ENCODE results near the gene RFXAP. TPM values are rescaled to one million over a fixed set of nuclear protein-coding genes. Genes with fewer than 3 reads are reported as not detected.

RFXAP gene
- total RNA-seq, 2 donors from 2014 or later, result 5.7 to 16.9 TPM

DNA sequence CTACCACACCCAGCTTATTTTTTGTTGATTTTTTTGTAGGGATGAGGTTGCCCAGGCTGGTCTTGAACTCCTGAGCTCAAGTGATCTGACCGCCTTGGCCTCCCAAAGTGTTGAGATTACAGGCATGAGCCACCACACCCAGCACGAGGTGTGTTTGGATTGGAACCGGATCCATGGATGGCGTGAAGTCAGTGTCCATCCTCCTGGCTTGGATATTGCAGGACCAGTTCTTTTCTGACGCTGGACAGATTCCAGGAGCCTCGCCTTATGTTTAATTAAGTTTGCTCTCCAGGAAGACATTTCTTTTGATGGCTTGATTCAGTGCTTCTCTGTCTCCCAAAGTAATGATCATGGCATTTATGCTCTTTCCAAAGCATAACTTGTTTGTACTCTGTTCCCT lies 14.4 kb upstream of the RFXAP start:
- ATAC-seq (no peak), DNase-seq (ENCODE audit: low spot score in 2 of 2) (no peak)
- Mint-ChIP-seq H3K36me3 (no peaks in the 10 kb centered on the region), H3K27ac (no peak overlapping the region), H3K9me3 (no peaks in the 10 kb centered on the region)

- H3K36me3 Mint-ChIP-seq, result no peaks in the 10 kb centered on the region
- no peak overlapping the region for H3K27ac Mint-ChIP-seq
- DNase-seq (ENCODE audit: low spot score in 2 of 2) (no peak), ATAC-seq (no peak)
- H3K9me3 Mint-ChIP-seq, result no peaks in the 10 kb centered on the region
Measured at GRCh38 chr13:36806102-36806501, 12.9 kb upstream of the RFXAP start.

GRCh38 chr13:36807616-36808015 lies 11.4 kb upstream of the RFXAP start:
- ATAC-seq (no peak), DNase-seq (ENCODE audit: low spot score in 2 of 2) (no peak)
- Mint-ChIP-seq H3K36me3 (no peaks in the 10 kb centered on the region), H3K27ac (no peak overlapping the region), H3K9me3 (no peaks in the 10 kb centered on the region)

GRCh38 chr13:36813225-36813624 lies 5.8 kb upstream of the RFXAP start:
- H3K36me3 Mint-ChIP-seq, result no peaks in the 10 kb centered on the region
- DNase-seq (ENCODE audit: low spot score in 2 of 2), result no peak
- no peak for ATAC-seq

DNA sequence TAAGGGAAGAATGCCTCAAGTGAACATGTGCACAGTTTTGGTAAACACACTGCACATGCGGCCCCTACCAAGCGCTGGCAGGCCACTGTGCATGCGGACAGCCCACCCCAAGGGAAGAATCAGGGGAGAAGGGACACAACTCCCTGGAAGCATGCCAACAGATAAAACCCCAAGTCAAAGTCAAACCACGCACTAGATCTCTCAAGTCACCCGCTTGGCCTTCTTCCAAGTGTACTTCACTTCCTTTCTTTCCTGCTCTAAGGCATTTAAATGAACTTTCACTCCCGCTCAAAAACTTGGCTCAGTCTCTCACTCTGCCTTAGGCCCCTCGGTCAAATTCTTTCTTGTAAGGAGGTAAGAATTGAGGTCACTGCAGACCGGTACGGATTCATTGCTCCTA lies 4.6 kb upstream of the RFXAP start:
- DNase-seq (ENCODE audit: low spot score in 2 of 2), result no peak
- Mint-ChIP-seq H3K27ac (no peak overlapping the region), H3K36me3 (peaks cover 0 to 4% of the 10 kb centered on the region in 2 donors), H3K9me3 (no peaks in the 10 kb centered on the region)
- no peak for ATAC-seq

More at GRCh38 chr13:36813225-36813624, 5.8 kb upstream of the RFXAP start:
- Mint-ChIP-seq H3K9me3 (no peaks in the 10 kb centered on the region), H3K27ac (no peak overlapping the region)

GRCh38 chr13:36815062-36815461 lies 4.0 kb upstream of the RFXAP start:
- Mint-ChIP-seq H3K9me3 (no peaks in the 10 kb centered on the region), H3K36me3 (peaks cover 0 to 10% of the 10 kb centered on the region in 2 donors), H3K27ac (no peak overlapping the region)
- DNase-seq (ENCODE audit: low spot score in 2 of 2), result no peak
- no peak for ATAC-seq

DNA sequence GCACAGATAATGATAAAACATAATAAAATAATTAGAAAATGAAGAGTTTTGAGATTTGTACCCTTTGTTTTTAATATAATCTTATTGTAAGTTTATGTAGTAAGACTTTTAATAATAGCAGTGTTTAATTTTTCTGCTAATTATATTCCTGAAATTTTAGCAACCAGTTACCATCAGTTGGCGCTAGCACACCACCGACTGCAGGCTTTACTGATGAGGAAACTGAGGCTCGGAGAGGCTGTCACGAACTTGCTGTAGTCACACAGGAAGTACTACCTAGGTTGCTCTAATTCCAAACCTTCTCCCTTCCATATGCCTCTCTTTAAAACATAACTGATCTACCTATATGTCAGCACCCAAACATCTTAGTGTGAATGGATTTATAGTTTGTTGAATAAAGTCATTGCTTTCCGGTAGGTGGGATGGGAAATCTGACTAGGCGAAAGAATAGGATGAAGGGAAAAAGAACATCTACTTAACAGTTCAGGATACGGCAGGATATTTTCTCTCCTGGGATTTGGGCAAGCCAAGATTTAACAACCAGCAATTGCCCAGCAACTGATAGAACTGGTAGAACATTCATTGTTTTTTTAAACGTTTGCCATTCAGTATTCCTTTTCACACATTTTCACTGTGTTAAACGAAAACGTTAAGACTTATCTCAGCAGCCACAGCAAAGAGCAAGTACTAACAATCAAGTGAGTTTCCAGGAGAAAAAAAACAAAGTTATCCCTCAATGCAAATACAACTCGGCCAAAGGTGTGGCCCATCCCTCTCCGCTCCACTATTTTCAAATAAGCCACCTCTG lies 822 bp upstream of the RFXAP start:
- H3K27ac Mint-ChIP-seq, result peak overlapping the region; percentile 69 to 92
- no peak for ATAC-seq
- peaks cover 5 to 10% of the 10 kb centered on the region in 2 donors for H3K36me3 Mint-ChIP-seq
- no peaks in the 10 kb centered on the region for H3K9me3 Mint-ChIP-seq
- no peak for DNase-seq (ENCODE audit: low spot score in 2 of 2)

DNA sequence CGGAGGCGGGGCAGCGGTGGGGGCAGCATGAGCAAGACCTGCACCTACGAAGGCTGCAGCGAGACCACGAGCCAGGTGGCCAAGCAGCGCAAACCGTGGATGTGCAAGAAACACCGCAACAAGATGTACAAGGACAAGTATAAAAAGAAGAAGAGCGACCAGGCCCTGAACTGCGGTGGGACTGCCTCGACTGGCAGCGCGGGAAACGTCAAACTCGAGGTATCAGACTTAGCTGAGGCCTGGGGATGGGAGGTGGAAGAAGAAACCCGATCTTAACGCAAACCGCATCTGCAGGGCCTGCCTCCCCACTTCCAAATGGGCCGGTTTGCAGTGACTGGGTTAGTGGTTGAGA lies 693 bp downstream of the RFXAP start:
- peaks cover 11 to 13% of the 10 kb centered on the region in 2 donors for H3K36me3 Mint-ChIP-seq
- H3K27ac Mint-ChIP-seq, result peak overlapping the region; percentile 91 to 92
- peak; percentile 21 to 29 for ATAC-seq
- no peaks in the 10 kb centered on the region for H3K9me3 Mint-ChIP-seq
- DNase-seq (ENCODE audit: low spot score in 2 of 2), result peak; percentile 28 to 56

- peak overlapping the region; percentile 91 to 92 for H3K27ac Mint-ChIP-seq
- DNase-seq (ENCODE audit: low spot score in 2 of 2) (no peak), ATAC-seq (peak; percentile 60 to 77)
- peaks cover 16 to 18% of the 10 kb centered on the region in 2 donors for H3K36me3 Mint-ChIP-seq
- no peaks in the 10 kb centered on the region for H3K9me3 Mint-ChIP-seq
Measured at GRCh38 chr13:36820222-36820621, 1.2 kb downstream of the RFXAP start.

GRCh38 chr13:36822785-36823184 lies 3.8 kb downstream of the RFXAP start:
- peaks cover 17 to 19% of the 10 kb centered on the region in 2 donors for H3K36me3 Mint-ChIP-seq
- H3K9me3 Mint-ChIP-seq, result no peaks in the 10 kb centered on the region
- ATAC-seq (no peak), DNase-seq (ENCODE audit: low spot score in 2 of 2) (no peak)
- no peak overlapping the region for H3K27ac Mint-ChIP-seq

- H3K36me3 Mint-ChIP-seq, result peaks cover 6 to 12% of the 10 kb centered on the region in 2 donors
- no peak for ATAC-seq
- DNase-seq (ENCODE audit: low spot score in 2 of 2), result no peak
- H3K27ac Mint-ChIP-seq, result no peak overlapping the region
- no peaks in the 10 kb centered on the region for H3K9me3 Mint-ChIP-seq
Measured at GRCh38 chr13:36829753-36830152, 10.7 kb downstream of the RFXAP start.

DNA sequence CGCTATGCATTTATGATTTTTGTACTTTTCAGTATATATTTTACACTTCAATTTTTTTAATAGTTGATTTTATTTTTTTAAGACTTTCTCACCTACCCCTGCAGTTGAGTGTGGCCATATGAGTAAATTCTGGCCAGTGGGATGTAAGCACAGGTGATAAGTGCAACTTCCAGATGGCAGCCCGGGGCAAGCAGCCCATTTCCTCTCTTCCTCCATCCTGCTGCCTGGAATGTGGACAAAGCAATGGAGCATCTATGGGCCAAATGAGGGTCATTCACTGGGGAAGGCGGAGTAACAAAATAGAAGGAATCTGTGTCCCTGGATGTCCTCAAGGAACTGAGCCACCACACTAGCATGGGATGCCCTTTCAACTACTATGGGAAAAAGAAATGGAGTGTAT lies 12.3 kb downstream of the RFXAP start:
- Mint-ChIP-seq H3K27ac (no peak overlapping the region), H3K36me3 (peaks cover 0 to 6% of the 10 kb centered on the region in 2 donors), H3K9me3 (no peaks in the 10 kb centered on the region)
- ATAC-seq (no peak), DNase-seq (ENCODE audit: low spot score in 2 of 2) (no peak)

GRCh38 chr13:36834299-36834698 lies 15.3 kb downstream of the RFXAP start:
- Mint-ChIP-seq H3K9me3 (no peaks in the 10 kb centered on the region), H3K27ac (no peak overlapping the region), H3K36me3 (peaks cover 0 to under 1% of the 10 kb centered on the region in 2 donors)
- DNase-seq (ENCODE audit: low spot score in 2 of 2) (no peak), ATAC-seq (peak; percentile 83 to 97)

GRCh38 chr13:36837354-36838092 lies 18.5 kb downstream of the RFXAP start:
- Mint-ChIP-seq H3K27ac (peak overlapping the region; percentile 10 to 22), H3K36me3 (no peaks in the 10 kb centered on the region), H3K9me3 (no peaks in the 10 kb centered on the region)
- ATAC-seq (no peak), DNase-seq (ENCODE audit: low spot score in 2 of 2) (no peak)

DNA sequence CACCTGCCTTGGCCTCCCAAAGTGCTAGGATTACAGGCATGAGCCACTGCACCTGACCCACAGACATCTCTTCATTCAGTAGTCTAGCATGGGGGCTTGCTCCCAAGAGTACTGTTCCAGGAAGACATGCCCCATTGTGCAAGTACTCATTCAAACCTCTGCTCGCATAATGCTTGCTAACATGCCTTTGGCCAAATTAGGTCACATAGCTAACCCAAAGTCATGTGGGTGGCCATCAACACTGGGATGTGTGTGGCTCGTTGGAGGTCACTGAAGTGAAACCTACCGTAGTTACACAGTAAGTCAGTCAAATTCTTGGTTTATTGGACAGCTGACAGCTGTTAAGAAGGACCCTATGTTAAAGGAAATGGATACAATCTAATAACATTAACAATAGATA lies 20.3 kb downstream of the RFXAP start:
- H3K36me3 Mint-ChIP-seq, result no peaks in the 10 kb centered on the region
- no peak overlapping the region for H3K27ac Mint-ChIP-seq
- ATAC-seq, result no peak
- H3K9me3 Mint-ChIP-seq, result no peaks in the 10 kb centered on the region
- DNase-seq (ENCODE audit: low spot score in 2 of 2), result no peak

GRCh38 chr13:36839981-36840380 lies 21.0 kb downstream of the RFXAP start:
- no peak for DNase-seq (ENCODE audit: low spot score in 2 of 2)
- no peak for ATAC-seq
- no peak overlapping the region for H3K27ac Mint-ChIP-seq
- no peaks in the 10 kb centered on the region for H3K9me3 Mint-ChIP-seq
- no peaks in the 10 kb centered on the region for H3K36me3 Mint-ChIP-seq

- DNase-seq (ENCODE audit: low spot score in 2 of 2) (no peak), ATAC-seq (no peak)
- Mint-ChIP-seq H3K9me3 (no peaks in the 10 kb centered on the region), H3K36me3 (no peaks in the 10 kb centered on the region), H3K27ac (peak overlapping the region in 1 of 2 donors; percentile 5)
Measured at GRCh38 chr13:36840718-36841250, 21.8 kb downstream of the RFXAP start.

Measured in activated naive CD4-positive, alpha-beta T cell treated with anti-CD3 and anti-CD28 coated beads, Interleukin-2, amount 50 U/mL, for 72 hours (primary cell).